Neural cell (in vitro differentiated cells): ENCODE measurements around the gene COL25A1. TPM values are rescaled to one million over a fixed set of nuclear protein-coding genes. Genes with fewer than 3 reads are reported as not detected.

Experiments
- H2AFZ ChIP-seq: fragments of 200-600, 300-800 bp; sonication (generic), shearing (Covaris generic); 2 replicates; pipeline ENCODE4 v1.6.0; 2014; ENCODE audit warnings: low read depth, mild to moderate bottlenecking, antibody characterized with exemption, low read length, moderate library complexity
- H3F3A ChIP-seq: fragments of 200-600 bp; shearing (Covaris generic); 2 replicates; pipeline ENCODE4 v1.6.1; 2016; ENCODE audit warnings: mild to moderate bottlenecking, moderate library complexity, mixed read lengths, antibody characterized with exemption, low read length; ENCODE audit not compliant: insufficient read depth, poor library complexity, severe bottlenecking
- H3K27ac ChIP-seq: fragments of 200-600, 300-800 bp; sonication (generic), shearing (Covaris generic); 2 replicates; pipeline ENCODE4 v1.5.1; 2014; ENCODE audit warnings: mild to moderate bottlenecking, low read length, moderate library complexity
- H3K27me3 ChIP-seq: fragments of 300-800, 200-600 bp; sonication (generic), shearing (Covaris generic); 2 replicates; pipeline ENCODE4 v1.6.0; 2014; ENCODE audit warnings: mild to moderate bottlenecking, low read depth, low read length, moderate library complexity; ENCODE audit not compliant: insufficient read depth
- H3K36me3 ChIP-seq: fragments of 300-800, 200-600 bp; sonication (generic), shearing (Covaris generic); 2 replicates; pipeline ENCODE4 v1.5.1; 2014; ENCODE audit warnings: mild to moderate bottlenecking, antibody characterized with exemption, low read length, moderate library complexity; ENCODE audit not compliant: insufficient read depth
- H3K4me2 ChIP-seq: fragments of 300-800, 200-600 bp; sonication (generic), shearing (Covaris generic); 2 replicates; pipeline ENCODE4 v1.6.0; 2014; ENCODE audit warnings: mild to moderate bottlenecking, low read length
- H3K4me3 ChIP-seq: fragments of 300-800, 200-600 bp; sonication (generic), shearing (Covaris generic); 2 replicates; pipeline ENCODE4 v1.5.1; 2014; ENCODE audit warnings: mild to moderate bottlenecking, low read length, moderate library complexity
- H3K79me2 ChIP-seq: fragments of 200-600 bp; shearing (Covaris generic); replicated peaks from 2 replicates; pipeline ENCODE4 v1.6.0; 2014; ENCODE audit warnings: mild to moderate bottlenecking, low read length, moderate library complexity; ENCODE audit not compliant: insufficient read depth
- H3K9ac ChIP-seq: fragments of 300-800, 200-600 bp; sonication (generic), shearing (Covaris generic); 2 replicates; pipeline ENCODE4 v1.6.1; 2016; ENCODE audit warnings: mild to moderate bottlenecking, low read length, mixed read lengths
- H3K9me2 ChIP-seq: fragments of 200-600 bp; shearing (Covaris generic); 2 replicates; pipeline ENCODE4 v1.6.1; 2016; ENCODE audit warnings: mild to moderate bottlenecking, low read length, mixed read lengths; ENCODE audit not compliant: insufficient read depth
- H3K9me3 ChIP-seq: fragments of 200-600, 300-800 bp; sonication (generic), shearing (Covaris generic); 2 replicates; pipeline ENCODE4 v1.6.1; 2016; ENCODE audit warnings: mild to moderate bottlenecking, mixed run types, low read length, moderate library complexity, mixed read lengths
- H4K20me1 ChIP-seq: fragments of 200-600 bp; shearing (Covaris generic); 2 replicates; pipeline ENCODE4 v1.6.1; 2016; ENCODE audit warnings: mild to moderate bottlenecking, mixed run types; ENCODE audit not compliant: insufficient read depth
- EP300 ChIP-seq: fragments of 450-650 bp; conservative IDR thresholded peaks from 2 replicates; pipeline ENCODE4 v1.6.1; 2014; ENCODE audit warnings: antibody characterized with exemption, mild to moderate bottlenecking, moderate library complexity; ENCODE audit not compliant: poor library complexity, severe bottlenecking
- EZH2 ChIP-seq: fragments of 200-600, 300-800 bp; shearing (Covaris generic), sonication (generic); IDR thresholded peaks from 2 replicates; pipeline ENCODE4 v1.6.1; 2014; ENCODE audit warnings: antibody characterized with exemption, low read length, borderline replicate concordance, mild to moderate bottlenecking; ENCODE audit not compliant: insufficient read depth, poor library complexity, severe bottlenecking
- MXI1 ChIP-seq: fragments of 450-650 bp; conservative IDR thresholded peaks from 2 replicates; pipeline ENCODE4 v1.6.1; 2014; ENCODE audit warnings: antibody characterized with exemption, mild to moderate bottlenecking; ENCODE audit not compliant: poor library complexity, severe bottlenecking
- POLR2AphosphoS5 ChIP-seq: IDR thresholded peaks from 2 replicates; pipeline ENCODE4 v1.6.1; 2012
- RAD21 ChIP-seq: fragments of 450-650 bp; conservative IDR thresholded peaks from 2 replicates; pipeline ENCODE4 v1.6.1; 2014; ENCODE audit warnings: antibody characterized with exemption, mild to moderate bottlenecking, moderate library complexity
- REST ChIP-seq: IDR thresholded peaks from 2 replicates; pipeline ENCODE4 v1.6.1; 2012; ENCODE audit warnings: borderline replicate concordance
- SMC3 ChIP-seq: fragments of 450-650 bp; conservative IDR thresholded peaks from 2 replicates; pipeline ENCODE4 v1.6.1; 2014; ENCODE audit warnings: antibody characterized with exemption, mild to moderate bottlenecking, moderate library complexity; ENCODE audit not compliant: poor library complexity
- TAF1 ChIP-seq: IDR thresholded peaks from 2 replicates; pipeline ENCODE4 v1.6.1; 2012; ENCODE audit warnings: low read depth
- polyA plus RNA-seq: library from polyadenylated mRNA; depleted of rRNA; stranded (reverse); fragments of >200 nt; gene quantifications from 2 replicates; pipeline ENCODE4 v1.2.3, GENCODE V29; 2014
- TF ChIP-seq, protein P1 (sequence below): fragments of 450-650 bp; IDR thresholded peaks from 2 replicates; pipeline ENCODE4 v1.5.1; 2014; ENCODE audit warnings: antibody characterized with exemption, mild to moderate bottlenecking, moderate library complexity; ENCODE audit not compliant: poor library complexity, severe bottlenecking

The COL25A1 gene
- polyA plus RNA-seq, 1 donor from 2014 or later, result 32.3 TPM

DNA sequence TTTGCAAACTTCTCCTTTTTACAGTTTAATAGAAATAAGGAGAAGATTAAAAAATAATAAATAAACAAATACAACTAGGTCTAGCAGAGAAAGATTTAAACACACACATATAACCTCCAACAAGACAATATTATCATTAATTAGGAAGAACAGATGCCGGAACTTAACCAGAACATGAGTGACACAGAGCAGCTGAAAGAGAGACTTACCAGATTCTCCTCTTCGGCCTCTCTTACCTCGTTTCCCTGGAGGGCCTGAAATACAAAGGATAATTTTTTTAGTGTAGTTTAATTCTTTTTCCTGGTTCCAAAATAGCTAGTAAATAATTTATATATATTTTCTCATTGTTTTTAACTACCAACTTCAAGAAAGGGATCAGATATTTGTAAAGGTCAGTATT lies 252.5 kb downstream of the COL25A1 start:
- Histone ChIP-seq H3K4me2 (no peak overlapping the region), H3K79me2 (no peaks in the 10 kb centered on the region), H3K27me3 (no peaks in the 10 kb centered on the region), H3F3A (no peaks in the 10 kb centered on the region), H3K9me2 (no peaks in the 10 kb centered on the region), H2AFZ (no peak overlapping the region), H4K20me1 (no peaks in the 10 kb centered on the region), H3K4me3 (no peak overlapping the region), H3K9me3 (no peaks in the 10 kb centered on the region), H3K9ac (no peak overlapping the region), H3K27ac (no peak overlapping the region), H3K36me3 (no peaks in the 10 kb centered on the region)
- TF ChIP-seq TAF1 (no peak), SMC3 (no peak), RAD21 (no peak), REST (no peak), MXI1 (no peak), EP300 (no peak), EZH2 (no peak), POLR2AphosphoS5 (no peak)
- TF ChIP-seq, protein P1, sequence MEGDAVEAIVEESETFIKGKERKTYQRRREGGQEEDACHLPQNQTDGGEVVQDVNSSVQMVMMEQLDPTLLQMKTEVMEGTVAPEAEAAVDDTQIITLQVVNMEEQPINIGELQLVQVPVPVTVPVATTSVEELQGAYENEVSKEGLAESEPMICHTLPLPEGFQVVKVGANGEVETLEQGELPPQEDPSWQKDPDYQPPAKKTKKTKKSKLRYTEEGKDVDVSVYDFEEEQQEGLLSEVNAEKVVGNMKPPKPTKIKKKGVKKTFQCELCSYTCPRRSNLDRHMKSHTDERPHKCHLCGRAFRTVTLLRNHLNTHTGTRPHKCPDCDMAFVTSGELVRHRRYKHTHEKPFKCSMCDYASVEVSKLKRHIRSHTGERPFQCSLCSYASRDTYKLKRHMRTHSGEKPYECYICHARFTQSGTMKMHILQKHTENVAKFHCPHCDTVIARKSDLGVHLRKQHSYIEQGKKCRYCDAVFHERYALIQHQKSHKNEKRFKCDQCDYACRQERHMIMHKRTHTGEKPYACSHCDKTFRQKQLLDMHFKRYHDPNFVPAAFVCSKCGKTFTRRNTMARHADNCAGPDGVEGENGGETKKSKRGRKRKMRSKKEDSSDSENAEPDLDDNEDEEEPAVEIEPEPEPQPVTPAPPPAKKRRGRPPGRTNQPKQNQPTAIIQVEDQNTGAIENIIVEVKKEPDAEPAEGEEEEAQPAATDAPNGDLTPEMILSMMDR, result no peak

DNA sequence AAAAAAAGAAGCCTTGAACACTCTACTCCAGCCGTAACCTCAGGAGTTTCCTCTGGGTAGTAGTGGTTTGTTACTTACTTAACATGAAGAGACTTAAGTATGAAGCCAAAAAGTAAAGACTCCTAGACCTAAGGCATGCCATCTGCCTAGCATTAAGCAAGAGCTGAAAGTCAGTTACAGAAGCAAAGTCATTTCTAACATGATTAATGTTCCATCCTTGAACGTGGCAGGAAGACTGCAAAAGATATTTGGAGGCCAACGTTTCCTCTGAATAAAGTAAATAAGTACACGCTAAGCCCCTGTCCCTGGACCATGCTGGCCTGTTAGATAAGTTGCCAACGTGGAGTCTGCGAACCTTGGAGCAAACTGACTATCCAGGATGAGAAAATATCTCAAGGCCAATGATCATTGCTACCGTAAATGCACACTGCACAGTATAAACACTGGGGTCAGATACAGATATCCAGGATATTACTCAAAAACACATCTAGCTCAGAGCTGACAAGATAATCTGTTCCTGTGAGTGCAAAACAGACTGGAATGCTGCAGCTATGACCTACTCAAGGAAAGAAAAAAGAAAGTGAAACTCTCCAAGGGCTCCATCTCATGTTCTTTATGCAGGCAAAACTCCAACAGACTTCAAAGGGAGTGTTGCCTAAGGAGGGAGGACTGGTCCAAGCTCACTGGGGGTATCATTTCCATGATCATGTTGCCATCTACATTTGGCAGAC lies 255.8 kb downstream of the COL25A1 start:
- H3K4me2 ChIP-seq, result no peak overlapping the region
- TF ChIP-seq EP300 (no peak), RAD21 (no peak), REST (no peak), MXI1 (no peak), POLR2AphosphoS5 (no peak), TAF1 (no peak), EZH2 (no peak), SMC3 (no peak)
- TF ChIP-seq, protein P1, result no peak
- no peaks in the 10 kb centered on the region for H3K9me3 ChIP-seq
- H4K20me1 ChIP-seq, result no peaks in the 10 kb centered on the region
- no peaks in the 10 kb centered on the region for H3K79me2 ChIP-seq
- no peak overlapping the region for H3K4me3 ChIP-seq
- H3K9ac ChIP-seq, result no peak overlapping the region
- H3F3A ChIP-seq, result no peaks in the 10 kb centered on the region
- H3K27me3 ChIP-seq, result no peaks in the 10 kb centered on the region
- H3K27ac ChIP-seq, result no peak overlapping the region
- no peaks in the 10 kb centered on the region for H3K36me3 ChIP-seq
- no peak overlapping the region for H2AFZ ChIP-seq
- H3K9me2 ChIP-seq, result no peaks in the 10 kb centered on the region
